Keratinocyte (primary cell): Measurements from ENCODE around the gene PTOV1. TPM values are rescaled to one million over a fixed set of nuclear protein-coding genes. Genes with fewer than 3 reads are reported as not detected.

Experiments
- DNase-seq: peaks from one replicate; pipeline ENCODE4 v3.0.0-alpha.2; 2011; ENCODE audit warnings: low read depth, missing footprints, low spot score
- FAIRE-seq: peaks from 2 replicates; lab custom pipeline; 2011; peaks lifted over from hg19 to GRCh38; lab: Jason Lieb, UNC
- H2AFZ ChIP-seq: 2 replicates; pipeline ENCODE4 v1.6.0; 2012; ENCODE audit warnings: low read length, control low read depth, inconsistent platforms; ENCODE audit not compliant: control insufficient read depth
- H3K27ac ChIP-seq: 2 replicates; pipeline ENCODE4 v1.5.1; 2011; ENCODE audit warnings: low read length; ENCODE audit not compliant: control insufficient read depth, insufficient read depth
- H3K27me3 ChIP-seq: 3 replicates; pipeline ENCODE4 v1.6.0; 2011; ENCODE audit warnings: low read length; ENCODE audit not compliant: control insufficient read depth, insufficient read depth; ENCODE audit errors: extremely low read depth
- H3K36me3 ChIP-seq, 2 experiments: 2 replicates in 1 of 2; 3 replicates in 1 of 2; pipeline ENCODE4 v1.5.1; 2011; ENCODE audit warnings: low read length in 2 of 2, mild to moderate bottlenecking in 1 of 2; ENCODE audit not compliant: control insufficient read depth in 2 of 2, insufficient read depth in 2 of 2; ENCODE audit errors: extremely low read depth in 1 of 2
- H3K4me1 ChIP-seq: 3 replicates; pipeline ENCODE4 v1.5.1; 2011; ENCODE audit warnings: low read length; ENCODE audit not compliant: control insufficient read depth, insufficient read depth; ENCODE audit errors: extremely low read depth
- H3K4me2 ChIP-seq: 3 replicates; pipeline ENCODE4 v1.6.0; 2011; ENCODE audit warnings: low read depth, low read length; ENCODE audit not compliant: control insufficient read depth, insufficient read depth; ENCODE audit errors: extremely low read depth
- H3K4me3 ChIP-seq, 3 experiments: fragments of 200-600 bp in 1 of 3; sonication (generic) in 1 of 3; 2 replicates in 2 of 3; 3 replicates in 1 of 3; pipeline ENCODE4 v1.5.1; 2011 to 2016; ENCODE audit warnings: low read length in 3 of 3, mild to moderate bottlenecking in 3 of 3, control low read depth in 2 of 3, inconsistent platforms in 1 of 3, low read depth in 1 of 3, mixed read lengths in 1 of 3, mixed run types in 1 of 3, moderate library complexity in 1 of 3; ENCODE audit not compliant: control insufficient read depth in 2 of 3, insufficient read depth in 2 of 3; ENCODE audit errors: extremely low read depth in 1 of 3
- H3K79me2 ChIP-seq: 2 replicates; pipeline ENCODE4 v1.6.0; 2012; ENCODE audit warnings: low read length; ENCODE audit not compliant: control insufficient read depth, insufficient read depth
- H3K9ac ChIP-seq: 3 replicates; pipeline ENCODE4 v1.6.0; 2011; ENCODE audit warnings: low read length; ENCODE audit not compliant: control insufficient read depth, insufficient read depth; ENCODE audit errors: extremely low read depth
- H3K9me1 ChIP-seq: 3 replicates; pipeline ENCODE4 v1.6.0; 2011; ENCODE audit warnings: low read length; ENCODE audit not compliant: control insufficient read depth, insufficient read depth; ENCODE audit errors: extremely low read depth
- H3K9me3 ChIP-seq: 2 replicates; pipeline ENCODE4 v1.5.1; 2012; ENCODE audit warnings: low read depth, low read length; ENCODE audit not compliant: control insufficient read depth
- H4K20me1 ChIP-seq: 3 replicates; pipeline ENCODE4 v1.6.0; 2011; ENCODE audit warnings: low read length; ENCODE audit not compliant: control insufficient read depth, insufficient read depth; ENCODE audit errors: extremely low read depth
- CTCF ChIP-seq, 3 experiments: IDR thresholded peaks in 1 of 3; conservative IDR thresholded peaks in 1 of 3; optimal IDR thresholded peaks in 1 of 3; 2 replicates in 2 of 3; 3 replicates in 1 of 3; pipeline versions ENCODE3 to v1.5.1; 2011; ENCODE audit warnings: low read length in 3 of 3, mild to moderate bottlenecking in 3 of 3, moderate library complexity in 2 of 3, control low read depth in 1 of 3, inconsistent platforms in 1 of 3; ENCODE audit not compliant: insufficient read depth in 2 of 3; ENCODE audit errors: extremely low read depth in 1 of 3
- EZH2 ChIP-seq: IDR thresholded peaks from one replicate; pipeline ENCODE4 v1.6.1; 2012; ENCODE audit warnings: inconsistent platforms, mild to moderate bottlenecking, low read length, moderate library complexity
- dilution Hi-C: fragments of 300-500 bp; cut with MboI; formaldehyde crosslinking; loops from one replicate; pipeline ENCODE4 v1.7.0; 2020; ENCODE audit warnings: low sequenced_read_pairs; ENCODE audit not compliant: extremely low pct_ligation_motif_present
- polyA plus RNA-seq, 5 experiments: library from polyadenylated mRNA; depleted of rRNA in 3 of 5; stranded (reverse) in 3 of 5; stranded (forward) in 1 of 5; unstranded in 1 of 5; fragments of >200 nt; gene quantifications; 1 replicate in 1 of 5; 2 replicates in 3 of 5; 3 replicates in 1 of 5; pipeline versions ENCODE4 v1.2.1 to v1.2.3, GENCODE V29; 2011 to 2012; ENCODE audit warnings: missing spikeins in 2 of 5, low read depth in 1 of 5, low replicate concordance in 1 of 5

Gene PTOV1
- polyA plus RNA-seq, 1 donor (not counting 4 experiments of a cell fraction or from before 2014, with no cell fraction given): 22.9 TPM

- dilution Hi-C loops: no loop called here
- no peak overlapping the region for H2AFZ ChIP-seq
- DNase-seq (no peak), FAIRE-seq (no peak)
- TF ChIP-seq CTCF (optimal IDR thresholded peaks at IDR 0.05 in 1 of 3, IDR thresholded peaks at IDR 0.05 in 1 of 3, conservative IDR thresholded peaks at IDR 0.05 in 1 of 3; ENCODE audit: extremely low read depth in 1 of 3, insufficient read depth in 2 of 3, low read length in 3 of 3) (no peak), EZH2 (no peak)
- H3K27ac ChIP-seq: no peak overlapping the region
- H3K4me3 ChIP-seq: no peak overlapping the region
- no peak overlapping the region for H3K4me2 ChIP-seq
- H4K20me1 ChIP-seq: peaks cover 11% of the 10 kb centered on the region
- H3K4me1 ChIP-seq: peaks cover 23% of the 10 kb centered on the region
- peaks cover 26 to 52% of the 10 kb centered on the region in 2 experiments for H3K36me3 ChIP-seq
- no peaks in the 10 kb centered on the region for H3K27me3 ChIP-seq
- no peaks in the 10 kb centered on the region for H3K9me3 ChIP-seq
- peaks cover 36% of the 10 kb centered on the region for H3K79me2 ChIP-seq
- H3K9ac ChIP-seq: no peak overlapping the region
- H3K9me1 ChIP-seq: no peaks in the 10 kb centered on the region
These were observed 10.8 kb downstream of the PTOV1 start for GRCh38 chr19:49861541-49862378.

GRCh38 chr19:49862391-49863253 lies 11.7 kb downstream of the PTOV1 start:
- Histone ChIP-seq H4K20me1 (peaks cover 11% of the 10 kb centered on the region), H3K9me3 (no peaks in the 10 kb centered on the region), H3K9me1 (no peaks in the 10 kb centered on the region), H3K4me1 (peaks cover 23% of the 10 kb centered on the region), H3K27me3 (no peaks in the 10 kb centered on the region), H3K27ac (no peak overlapping the region), H3K79me2 (peaks cover 37% of the 10 kb centered on the region), H3K36me3 (peaks cover 21 to 50% of the 10 kb centered on the region in 2 experiments), H3K4me2 (no peak overlapping the region), H2AFZ (no peak overlapping the region), H3K4me3 (no peak overlapping the region), H3K9ac (no peak overlapping the region)
- no peak for TF ChIP-seq EZH2
- peak in 2 of 3 experiments; percentile 11 to 41 for TF ChIP-seq CTCF (optimal IDR thresholded peaks at IDR 0.05 in 1 of 3, IDR thresholded peaks at IDR 0.05 in 1 of 3, conservative IDR thresholded peaks at IDR 0.05 in 1 of 3; ENCODE audit: extremely low read depth in 1 of 3, insufficient read depth in 2 of 3, low read length in 3 of 3)
- no peak for FAIRE-seq
- no peak for DNase-seq
- dilution Hi-C loops: no loop called here
